AG09319 (cell line): Measurements from ENCODE around the gene ALDH16A1.

Source experiments
- DNase-seq: peaks from one replicate; pipeline ENCODE4 v3.0.0-alpha.2; 2010; ENCODE audit warnings: low read depth; ENCODE audit errors: extremely low read depth
- CTCF ChIP-seq: IDR thresholded peaks from 2 replicates; pipeline ENCODE4 v1.5.1; 2011; ENCODE audit warnings: low read depth, mild to moderate bottlenecking, inconsistent platforms, low read length, moderate library complexity

The ALDH16A1 gene

DNA sequence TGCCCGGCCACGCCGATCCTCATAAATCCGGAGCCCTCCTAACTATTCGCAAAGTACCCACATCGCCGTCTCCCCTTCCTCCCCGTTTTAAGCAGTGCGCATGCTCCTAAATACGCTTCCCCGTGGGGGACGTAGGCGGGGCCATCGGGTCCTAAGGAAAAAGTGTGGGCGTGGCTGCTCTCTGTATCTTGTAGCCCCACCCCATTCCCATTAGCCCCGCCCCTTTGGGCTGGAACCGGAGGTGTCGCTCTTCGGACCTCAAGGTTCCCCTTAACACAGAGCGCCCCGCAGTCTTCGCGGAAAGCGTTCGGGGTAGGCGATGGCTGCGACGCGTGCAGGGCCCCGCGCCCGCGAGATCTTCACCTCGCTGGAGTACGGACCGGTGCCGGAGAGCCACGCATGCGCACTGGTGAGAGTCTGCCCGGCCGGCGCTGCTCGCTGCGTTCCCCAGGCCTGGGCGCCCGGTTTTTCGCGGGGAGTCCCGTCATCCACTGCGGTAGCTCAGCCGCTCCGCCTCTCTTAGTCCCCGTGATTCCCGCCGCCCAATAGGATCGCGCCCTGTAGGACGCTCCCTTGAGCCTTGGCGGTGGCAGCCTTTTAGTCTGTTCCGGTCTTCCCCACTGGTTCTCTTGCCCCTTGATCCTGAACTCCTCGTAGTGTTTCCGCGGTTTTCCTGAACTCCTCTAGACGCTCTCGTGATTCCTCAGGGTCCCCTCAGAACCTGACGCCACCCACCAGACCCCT lies at the start of gene ALDH16A1:
Gene ALDH16A1 (plus strand): TSS at position 213 of the 744 bp plus-strand sequence. CDS start 107 bp downstream, at position 320.
- TF ChIP-seq CTCF, result no peak
- DNase-seq, result peak; percentile 94

- DNase-seq, result no peak
Observed at GRCh38 chr19:49403404-49404187, 49.4 kb upstream of the ALDH16A1 start.

GRCh38 chr19:49407079-49407478 lies 45.9 kb upstream of the ALDH16A1 start:
- DNase-seq, result no peak
- TF ChIP-seq CTCF, result no peak

More at GRCh38 chr19:49403404-49404187, 49.4 kb upstream of the ALDH16A1 start:
- no peak for TF ChIP-seq CTCF

- DNase-seq, result no peak
- TF ChIP-seq CTCF, result no peak
Observed at GRCh38 chr19:49407482-49408015, 45.5 kb upstream of the ALDH16A1 start.

DNA sequence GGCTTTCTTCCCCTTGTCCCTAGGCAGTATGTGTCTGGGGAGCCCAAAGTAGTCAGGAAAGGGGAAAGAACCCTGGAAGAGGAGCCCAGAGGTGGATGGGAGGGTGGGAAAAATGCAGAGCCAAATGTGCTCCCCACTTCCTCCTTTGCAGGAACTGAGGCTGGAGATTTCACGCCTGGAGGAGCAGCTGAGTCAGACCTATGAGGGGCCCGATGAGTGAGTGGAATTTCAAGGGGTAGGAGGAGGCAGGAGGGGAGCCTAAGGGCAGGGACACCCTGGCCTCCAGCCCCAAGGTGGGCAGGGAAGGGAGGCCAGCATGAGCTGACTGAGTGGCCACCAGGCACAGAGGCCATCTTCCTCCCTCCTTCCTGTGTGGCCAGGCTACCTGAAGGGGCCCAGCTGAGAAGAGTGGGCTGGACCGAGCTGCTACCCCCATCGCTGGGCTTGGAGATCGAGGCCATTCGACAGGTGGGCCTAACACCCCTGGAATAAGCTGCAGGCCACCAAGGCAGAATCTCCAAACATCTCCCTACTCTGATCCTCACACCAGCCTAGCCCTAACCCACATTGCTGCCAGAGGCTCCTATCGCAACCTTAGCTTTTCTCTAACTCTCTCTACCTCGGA lies 44.1 kb upstream of the ALDH16A1 start:
- DNase-seq, result no peak

DNA sequence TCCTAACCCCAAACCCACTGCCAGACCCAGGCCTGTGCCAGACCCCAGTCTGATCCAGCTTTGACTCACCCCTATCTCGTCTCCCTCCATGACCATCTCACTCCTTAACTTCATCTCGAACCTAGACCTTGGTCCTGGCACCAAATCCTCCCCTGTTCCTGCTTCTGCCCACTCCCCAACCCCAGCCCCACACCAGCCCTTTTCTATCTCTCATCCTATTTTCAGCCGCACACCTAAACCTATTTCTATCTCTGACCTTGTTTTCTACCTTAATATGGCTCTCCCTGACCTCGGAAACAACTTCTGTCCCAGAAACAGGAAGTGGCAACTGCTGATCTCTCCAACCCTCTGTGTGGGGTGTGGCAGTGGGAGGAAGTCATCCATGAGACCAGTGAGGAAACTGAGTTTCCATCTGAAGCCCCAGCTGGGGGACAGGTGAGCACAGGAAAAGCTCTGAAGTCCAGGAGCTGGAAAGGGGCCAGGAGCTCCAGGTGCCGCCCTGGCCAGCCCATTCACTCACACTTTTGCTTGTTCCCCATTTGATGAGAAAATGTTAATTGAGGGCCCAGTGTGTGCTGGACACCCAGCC lies 43.5 kb upstream of the ALDH16A1 start:
- no peak for TF ChIP-seq CTCF
- no peak for DNase-seq

More for the DNA sequence above, 44.1 kb upstream of the ALDH16A1 start:
- TF ChIP-seq CTCF, result no peak
